SK-N-SH (cell line): ENCODE results near the gene MYO7A.

ENCODE experiments used
- POLR2AphosphoS5 ChIP-seq: IDR thresholded peaks from 2 replicates; pipeline ENCODE4 v1.6.1; 2012; ENCODE audit warnings: low read depth, low read length
- YY1 ChIP-seq: IDR thresholded peaks from 2 replicates; pipeline ENCODE4 v1.4.0; 2012; ENCODE audit warnings: low read depth, mild to moderate bottlenecking
- TF ChIP-seq, protein P1 (sequence below): fragments of 200-600 bp; sonication (generic); IDR thresholded peaks from 2 replicates; pipeline ENCODE4 v1.6.1; 2017; ENCODE audit warnings: antibody characterized with exemption, mild to moderate bottlenecking, moderate library complexity

DNA sequence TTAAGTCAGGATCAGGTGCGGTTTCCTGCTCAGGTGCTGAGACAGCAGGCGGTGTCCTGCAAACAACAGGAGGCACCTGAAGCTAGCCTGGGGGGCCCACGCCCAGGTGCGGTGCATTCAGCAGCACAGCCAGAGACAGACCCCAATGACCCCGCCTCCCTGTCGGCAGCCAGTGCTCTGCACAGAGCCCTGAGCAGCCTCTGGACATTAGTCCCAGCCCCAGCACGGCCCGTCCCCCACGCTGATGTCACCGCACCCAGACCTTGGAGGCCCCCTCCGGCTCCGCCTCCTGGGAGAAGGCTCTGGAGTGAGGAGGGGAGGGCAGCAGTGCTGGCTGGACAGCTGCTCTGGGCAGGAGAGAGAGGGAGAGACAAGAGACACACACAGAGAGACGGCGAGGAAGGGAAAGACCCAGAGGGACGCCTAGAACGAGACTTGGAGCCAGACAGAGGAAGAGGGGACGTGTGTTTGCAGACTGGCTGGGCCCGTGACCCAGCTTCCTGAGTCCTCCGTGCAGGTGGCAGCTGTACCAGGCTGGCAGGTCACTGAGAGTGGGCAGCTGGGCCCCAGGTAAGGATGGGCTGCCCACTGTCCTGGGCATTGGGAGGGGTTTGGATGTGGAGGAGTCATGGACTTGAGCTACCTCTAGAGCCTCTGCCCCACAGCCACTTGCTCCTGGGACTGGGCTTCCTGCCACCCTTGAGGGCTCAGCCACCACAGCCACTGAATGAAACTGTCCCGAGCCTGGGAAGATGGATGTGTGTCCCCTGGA lies at the start of gene MYO7A:
- TF ChIP-seq, protein P1, sequence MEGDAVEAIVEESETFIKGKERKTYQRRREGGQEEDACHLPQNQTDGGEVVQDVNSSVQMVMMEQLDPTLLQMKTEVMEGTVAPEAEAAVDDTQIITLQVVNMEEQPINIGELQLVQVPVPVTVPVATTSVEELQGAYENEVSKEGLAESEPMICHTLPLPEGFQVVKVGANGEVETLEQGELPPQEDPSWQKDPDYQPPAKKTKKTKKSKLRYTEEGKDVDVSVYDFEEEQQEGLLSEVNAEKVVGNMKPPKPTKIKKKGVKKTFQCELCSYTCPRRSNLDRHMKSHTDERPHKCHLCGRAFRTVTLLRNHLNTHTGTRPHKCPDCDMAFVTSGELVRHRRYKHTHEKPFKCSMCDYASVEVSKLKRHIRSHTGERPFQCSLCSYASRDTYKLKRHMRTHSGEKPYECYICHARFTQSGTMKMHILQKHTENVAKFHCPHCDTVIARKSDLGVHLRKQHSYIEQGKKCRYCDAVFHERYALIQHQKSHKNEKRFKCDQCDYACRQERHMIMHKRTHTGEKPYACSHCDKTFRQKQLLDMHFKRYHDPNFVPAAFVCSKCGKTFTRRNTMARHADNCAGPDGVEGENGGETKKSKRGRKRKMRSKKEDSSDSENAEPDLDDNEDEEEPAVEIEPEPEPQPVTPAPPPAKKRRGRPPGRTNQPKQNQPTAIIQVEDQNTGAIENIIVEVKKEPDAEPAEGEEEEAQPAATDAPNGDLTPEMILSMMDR = no peak
- no peak for TF ChIP-seq YY1
- TF ChIP-seq POLR2AphosphoS5 = no peak
